ENCODE measurements around the gene ROS1.

DNA sequence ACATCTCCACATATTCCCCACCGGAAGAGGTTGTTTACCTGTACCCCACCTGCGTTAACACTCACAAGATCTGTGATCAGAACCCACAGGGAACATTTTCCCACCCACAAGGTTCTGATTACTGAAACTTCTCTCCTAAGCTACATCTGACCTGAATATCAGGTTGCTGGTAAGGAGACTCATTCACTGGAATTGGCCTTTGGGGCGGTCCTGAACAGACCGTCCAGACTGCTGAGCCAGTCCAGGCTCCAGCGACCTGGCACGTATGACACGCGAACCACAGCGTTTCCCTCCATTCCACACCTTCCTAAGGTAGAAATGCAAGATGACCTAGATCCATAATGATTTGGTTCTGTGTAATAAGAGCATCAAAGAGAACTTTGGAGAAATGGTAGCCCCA is 150.5 kb downstream of the ROS1 start:
- TF ChIP-seq, protein P1, sequence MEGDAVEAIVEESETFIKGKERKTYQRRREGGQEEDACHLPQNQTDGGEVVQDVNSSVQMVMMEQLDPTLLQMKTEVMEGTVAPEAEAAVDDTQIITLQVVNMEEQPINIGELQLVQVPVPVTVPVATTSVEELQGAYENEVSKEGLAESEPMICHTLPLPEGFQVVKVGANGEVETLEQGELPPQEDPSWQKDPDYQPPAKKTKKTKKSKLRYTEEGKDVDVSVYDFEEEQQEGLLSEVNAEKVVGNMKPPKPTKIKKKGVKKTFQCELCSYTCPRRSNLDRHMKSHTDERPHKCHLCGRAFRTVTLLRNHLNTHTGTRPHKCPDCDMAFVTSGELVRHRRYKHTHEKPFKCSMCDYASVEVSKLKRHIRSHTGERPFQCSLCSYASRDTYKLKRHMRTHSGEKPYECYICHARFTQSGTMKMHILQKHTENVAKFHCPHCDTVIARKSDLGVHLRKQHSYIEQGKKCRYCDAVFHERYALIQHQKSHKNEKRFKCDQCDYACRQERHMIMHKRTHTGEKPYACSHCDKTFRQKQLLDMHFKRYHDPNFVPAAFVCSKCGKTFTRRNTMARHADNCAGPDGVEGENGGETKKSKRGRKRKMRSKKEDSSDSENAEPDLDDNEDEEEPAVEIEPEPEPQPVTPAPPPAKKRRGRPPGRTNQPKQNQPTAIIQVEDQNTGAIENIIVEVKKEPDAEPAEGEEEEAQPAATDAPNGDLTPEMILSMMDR (IDR thresholded peaks at IDR 0.05 in 4 of 5, conservative IDR thresholded peaks at IDR 0.05 in 1 of 5): no peak
- peak; percentile 52 to 73 for TF ChIP-seq POLR2A (IDR thresholded peaks at IDR 0.05)

Data from gastrocnemius medialis (tissue), 4 donors.